SK-N-SH treated with all-trans-retinoic acid at 6 μM for 48 hours (cell line): ENCODE results near the gene GINS3.

Experiments
- ATAC-seq: fragments of 200-7000 bp; cut with Tn5 transposase; 3 replicates; pipeline ENCODE4 v1.9.1; 2020; ENCODE audit warnings: mild to moderate bottlenecking, moderate library complexity
- ARNTL ChIP-seq: fragments of 450-650 bp; formaldehyde crosslinking; IDR thresholded peaks from 2 replicates; pipeline ENCODE4 v1.5.0; 2020; ENCODE audit warnings: low read depth, mild to moderate bottlenecking, moderate library complexity, borderline replicate concordance
- BACH2 ChIP-seq: fragments of 250-450 bp; sonication (Bioruptor Pico); IDR thresholded peaks from 2 replicates; pipeline ENCODE4 v1.9.0; 2021; ENCODE audit warnings: mild to moderate bottlenecking, borderline replicate concordance
- CSDC2 ChIP-seq: fragments of 250-450 bp; sonication (Bioruptor Pico); IDR thresholded peaks from 2 replicates; pipeline ENCODE4 v1.5.0; 2020; ENCODE audit warnings: mild to moderate bottlenecking, moderate library complexity
- CSRNP3 ChIP-seq: fragments of 250-450 bp; sonication (Bioruptor Pico); IDR thresholded peaks from 2 replicates; pipeline ENCODE4 v1.5.1; 2021; ENCODE audit warnings: mild to moderate bottlenecking, moderate library complexity
- ESRRG ChIP-seq: fragments of 250-450 bp; sonication (Bioruptor Pico); IDR thresholded peaks from 2 replicates; pipeline ENCODE4 v1.6.1; 2021; ENCODE audit warnings: mild to moderate bottlenecking
- GLIS3 ChIP-seq: fragments of 250-450 bp; sonication (Bioruptor Pico); IDR thresholded peaks from 2 replicates; pipeline ENCODE4 v1.5.0; 2020; ENCODE audit warnings: mild to moderate bottlenecking, moderate library complexity
- ISL1 ChIP-seq: fragments of 250-450 bp; sonication (Bioruptor Pico); IDR thresholded peaks from 2 replicates; pipeline ENCODE4 v2.1.2; 2022; ENCODE audit warnings: mild to moderate bottlenecking, moderate library complexity
- OSR1 ChIP-seq: fragments of 250-450 bp; sonication (Bioruptor Pico); IDR thresholded peaks from 2 replicates; pipeline ENCODE4 v1.8.0; 2022; ENCODE audit warnings: moderate library complexity, mild to moderate bottlenecking, inconsistent platforms
- PATZ1 ChIP-seq: fragments of 250-450 bp; sonication (Bioruptor Pico); IDR thresholded peaks from 2 replicates; pipeline ENCODE4 v1.8.0; 2020; ENCODE audit warnings: mild to moderate bottlenecking, moderate library complexity, borderline replicate concordance
- POU6F1 ChIP-seq: fragments of 250-450 bp; sonication (Bioruptor Pico); IDR thresholded peaks from 2 replicates; pipeline ENCODE4 v1.8.0; 2021; ENCODE audit warnings: low read depth, mild to moderate bottlenecking, moderate library complexity, borderline replicate concordance
- PPARA ChIP-seq: fragments of 250-450 bp; sonication (Bioruptor Pico); IDR thresholded peaks from 2 replicates; pipeline ENCODE4 v1.5.0; 2020; ENCODE audit warnings: mild to moderate bottlenecking, borderline replicate concordance
- RARB ChIP-seq: fragments of 250-450 bp; sonication (Bioruptor Pico); IDR thresholded peaks from 2 replicates; pipeline ENCODE4 v1.8.0; 2021; ENCODE audit warnings: mild to moderate bottlenecking, moderate library complexity
- SNAI2 ChIP-seq: fragments of 250-450 bp; sonication (Bioruptor Pico); IDR thresholded peaks from 2 replicates; pipeline ENCODE4 v1.5.0; 2020; ENCODE audit warnings: mild to moderate bottlenecking, moderate library complexity
- TCF4 ChIP-seq: fragments of 250-450 bp; sonication (Bioruptor Pico); IDR thresholded peaks from 2 replicates; pipeline ENCODE4 v1.8.0; 2021; ENCODE audit warnings: mild to moderate bottlenecking, moderate library complexity, borderline replicate concordance
- TSHZ2 ChIP-seq: fragments of 250-450 bp; sonication (Bioruptor Pico); IDR thresholded peaks from 2 replicates; pipeline ENCODE4 v1.5.0; 2020; ENCODE audit warnings: mild to moderate bottlenecking, moderate library complexity
- ZC3H10 ChIP-seq: fragments of 250-450 bp; sonication (Bioruptor Pico); IDR thresholded peaks from 2 replicates; pipeline ENCODE4 v1.5.1; 2021; ENCODE audit warnings: mild to moderate bottlenecking, moderate library complexity
- ZFP3 ChIP-seq: fragments of 250-450 bp; sonication (Bioruptor Pico); IDR thresholded peaks from 2 replicates; pipeline ENCODE4 v1.5.0; 2020; ENCODE audit warnings: mild to moderate bottlenecking, moderate library complexity
- ZFP30 ChIP-seq: fragments of 450-650 bp; formaldehyde crosslinking; IDR thresholded peaks from 2 replicates; pipeline ENCODE4 v1.5.0; 2022; ENCODE audit warnings: mild to moderate bottlenecking, moderate library complexity
- ZNF565 ChIP-seq: fragments of 450-650 bp; formaldehyde crosslinking; conservative IDR thresholded peaks from 2 replicates; pipeline ENCODE4 v1.5.0; 2020; ENCODE audit warnings: low read depth, mild to moderate bottlenecking, moderate library complexity
- ZNF70 ChIP-seq: fragments of 450-650 bp; formaldehyde crosslinking; IDR thresholded peaks from 2 replicates; pipeline ENCODE4 v1.5.0; 2020; ENCODE audit warnings: mild to moderate bottlenecking, moderate library complexity
- ZNF8 ChIP-seq: fragments of 450-650 bp; formaldehyde crosslinking; IDR thresholded peaks from 2 replicates; pipeline ENCODE4 v1.5.0; 2020; ENCODE audit warnings: mild to moderate bottlenecking, moderate library complexity
- TF ChIP-seq, protein P1 (sequence below): fragments of 250-450 bp; sonication (Bioruptor Pico); IDR thresholded peaks from 2 replicates; pipeline ENCODE4 v1.5.1; 2020; ENCODE audit warnings: low read depth, mild to moderate bottlenecking, moderate library complexity

GINS3 gene

GRCh38 chr16:58361726-58362125 is 30.5 kb upstream of the GINS3 start:
- no peak for ATAC-seq

GRCh38 chr16:58363746-58364393 is 28.4 kb upstream of the GINS3 start:
- TF ChIP-seq CSRNP3 (CRISPR knock-in tag) (no peak), SNAI2 (no peak), ZC3H10 (CRISPR knock-in tag) (no peak), ZNF8 (no peak), ARNTL (CRISPR knock-in tag) (no peak), ZNF70 (no peak), PPARA (CRISPR knock-in tag) (no peak), GLIS3 (CRISPR knock-in tag) (no peak), TSHZ2 (no peak), ESRRG (CRISPR knock-in tag) (no peak)
- ATAC-seq: no peak

More at GRCh38 chr16:58361726-58362125, 30.5 kb upstream of the GINS3 start:
- no peak for TF ChIP-seq OSR1 (CRISPR knock-in tag)
- no peak for TF ChIP-seq ZNF565 (CRISPR knock-in tag)
- TF ChIP-seq TCF4 (CRISPR knock-in tag): no peak
- no peak for TF ChIP-seq RARB (CRISPR knock-in tag)
- no peak for TF ChIP-seq ZFP30 (CRISPR knock-in tag)
- no peak for TF ChIP-seq ARNTL (CRISPR knock-in tag)
- TF ChIP-seq ZC3H10 (CRISPR knock-in tag): no peak
- TF ChIP-seq ESRRG (CRISPR knock-in tag): no peak
- TF ChIP-seq ZNF70: no peak
- TF ChIP-seq PATZ1 (CRISPR knock-in tag): no peak
- no peak for TF ChIP-seq ZFP3 (CRISPR knock-in tag)
- no peak for TF ChIP-seq ISL1
- TF ChIP-seq SNAI2: no peak
- TF ChIP-seq BACH2 (CRISPR knock-in tag): no peak
- no peak for TF ChIP-seq POU6F1 (CRISPR knock-in tag)
- no peak for TF ChIP-seq GLIS3 (CRISPR knock-in tag)
- TF ChIP-seq PPARA (CRISPR knock-in tag): no peak
- TF ChIP-seq, protein P1, sequence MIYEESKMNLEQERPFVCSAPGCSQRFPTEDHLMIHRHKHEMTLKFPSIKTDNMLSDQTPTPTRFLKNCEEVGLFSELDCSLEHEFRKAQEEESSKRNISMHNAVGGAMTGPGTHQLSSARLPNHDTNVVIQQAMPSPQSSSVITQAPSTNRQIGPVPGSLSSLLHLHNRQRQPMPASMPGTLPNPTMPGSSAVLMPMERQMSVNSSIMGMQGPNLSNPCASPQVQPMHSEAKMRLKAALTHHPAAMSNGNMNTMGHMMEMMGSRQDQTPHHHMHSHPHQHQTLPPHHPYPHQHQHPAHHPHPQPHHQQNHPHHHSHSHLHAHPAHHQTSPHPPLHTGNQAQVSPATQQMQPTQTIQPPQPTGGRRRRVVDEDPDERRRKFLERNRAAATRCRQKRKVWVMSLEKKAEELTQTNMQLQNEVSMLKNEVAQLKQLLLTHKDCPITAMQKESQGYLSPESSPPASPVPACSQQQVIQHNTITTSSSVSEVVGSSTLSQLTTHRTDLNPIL: no peak

- no peak for ATAC-seq
- TF ChIP-seq RARB (CRISPR knock-in tag): no peak
- TF ChIP-seq TSHZ2: no peak
- no peak for TF ChIP-seq GLIS3 (CRISPR knock-in tag)
- no peak for TF ChIP-seq ISL1
- TF ChIP-seq ZNF565 (CRISPR knock-in tag): no peak
- TF ChIP-seq ZFP3 (CRISPR knock-in tag): no peak
- TF ChIP-seq CSDC2: no peak
- no peak for TF ChIP-seq PATZ1 (CRISPR knock-in tag)
- TF ChIP-seq ARNTL (CRISPR knock-in tag): no peak
- TF ChIP-seq BACH2 (CRISPR knock-in tag): no peak
- no peak for TF ChIP-seq ESRRG (CRISPR knock-in tag)
- no peak for TF ChIP-seq ZC3H10 (CRISPR knock-in tag)
- no peak for TF ChIP-seq ZNF8
Measured at GRCh38 chr16:58365623-58366022, 26.6 kb upstream of the GINS3 start.
